ENCODE measurements around the gene C12orf42.
"Not testable (repeated sequence)": the region's sequence is repeated elsewhere in the genome, so short reads cannot be mapped to it uniquely, and the experiment has no call there.

The C12orf42 gene

GRCh38 chr12:103457471-103457870 is 38.3 kb downstream of the C12orf42 start:
- Histone ChIP-seq H3K27me3 (ENCODE audit: control insufficient read depth in 5 of 5, insufficient read depth in 4 of 5, low read length in 5 of 5) (no peaks in the 10 kb centered on the region), H3K9ac (ENCODE audit: low read length in 5 of 5) (no peak overlapping the region), H3K9me3 (ENCODE audit: control insufficient read depth in 5 of 5, low read length in 5 of 5) (peaks cover 0 to 2% (median 0%) of the 10 kb centered on the region in 5 donors), H3K4me3 (ENCODE audit: low read depth in 1 of 5, low read length in 5 of 5) (no peak overlapping the region), H3K4me1 (ENCODE audit: control insufficient read depth in 5 of 5, insufficient read depth in 5 of 5, low read length in 5 of 5) (no peaks in the 10 kb centered on the region), H3K27ac (ENCODE audit: low read depth, low read length) (no peak overlapping the region), H3K36me3 (ENCODE audit: control insufficient read depth in 5 of 5, insufficient read depth in 5 of 5, low read length in 5 of 5) (no peaks in the 10 kb centered on the region)

- H3K27ac ChIP-seq (ENCODE audit: low read depth, low read length), result no peak overlapping the region
- H3K9me3 ChIP-seq (ENCODE audit: control insufficient read depth in 5 of 5, low read length in 5 of 5), result peaks cover 0 to 6% (median 2%) of the 10 kb centered on the region in 5 donors
- H3K9ac ChIP-seq (ENCODE audit: low read length in 5 of 5), result no peak overlapping the region
- no peaks in the 10 kb centered on the region for H3K4me1 ChIP-seq (ENCODE audit: control insufficient read depth in 5 of 5, insufficient read depth in 5 of 5, low read length in 5 of 5)
- no peak overlapping the region for H3K4me3 ChIP-seq (ENCODE audit: low read depth in 1 of 5, low read length in 5 of 5)
- H3K36me3 ChIP-seq (ENCODE audit: control insufficient read depth in 5 of 5, insufficient read depth in 5 of 5, low read length in 5 of 5), result no peaks in the 10 kb centered on the region
- H3K27me3 ChIP-seq (ENCODE audit: control insufficient read depth in 5 of 5, insufficient read depth in 4 of 5, low read length in 5 of 5), result no peaks in the 10 kb centered on the region
These were observed 39.8 kb downstream of the C12orf42 start for GRCh38 chr12:103456006-103456405.

- H3K4me1 ChIP-seq (ENCODE audit: control insufficient read depth in 5 of 5, insufficient read depth in 5 of 5, low read length in 5 of 5), result no peaks in the 10 kb centered on the region
- H3K27ac ChIP-seq (ENCODE audit: low read depth, low read length), result no peak overlapping the region
- no peaks in the 10 kb centered on the region for H3K36me3 ChIP-seq (ENCODE audit: control insufficient read depth in 5 of 5, insufficient read depth in 5 of 5, low read length in 5 of 5)
These were observed 40.6 kb downstream of the C12orf42 start for GRCh38 chr12:103455020-103455763.

GRCh38 chr12:103444983-103445382 is 50.8 kb downstream of the C12orf42 start:
- no peak overlapping the region for H3K27ac ChIP-seq (ENCODE audit: low read depth, low read length)
- no peaks in the 10 kb centered on the region for H3K36me3 ChIP-seq (ENCODE audit: control insufficient read depth in 5 of 5, insufficient read depth in 5 of 5, low read length in 5 of 5)
- no peaks in the 10 kb centered on the region for H3K9me3 ChIP-seq (ENCODE audit: control insufficient read depth in 5 of 5, low read length in 5 of 5)
- H3K9ac ChIP-seq (ENCODE audit: low read length in 5 of 5), result no peak overlapping the region
- no peaks in the 10 kb centered on the region for H3K27me3 ChIP-seq (ENCODE audit: control insufficient read depth in 5 of 5, insufficient read depth in 4 of 5, low read length in 5 of 5)
- no peak overlapping the region for H3K4me3 ChIP-seq (ENCODE audit: low read depth in 1 of 5, low read length in 5 of 5)
- peaks cover 0 to 2% (median 0%) of the 10 kb centered on the region in 5 donors for H3K4me1 ChIP-seq (ENCODE audit: control insufficient read depth in 5 of 5, insufficient read depth in 5 of 5, low read length in 5 of 5)

More at GRCh38 chr12:103455020-103455763, 40.6 kb downstream of the C12orf42 start:
- no peak overlapping the region for H3K9ac ChIP-seq (ENCODE audit: low read length in 5 of 5)
- peaks cover 0 to 6% (median 2%) of the 10 kb centered on the region in 5 donors for H3K9me3 ChIP-seq (ENCODE audit: control insufficient read depth in 5 of 5, low read length in 5 of 5)
- no peaks in the 10 kb centered on the region for H3K27me3 ChIP-seq (ENCODE audit: control insufficient read depth in 5 of 5, insufficient read depth in 4 of 5, low read length in 5 of 5)
- H3K4me3 ChIP-seq (ENCODE audit: low read depth in 1 of 5, low read length in 5 of 5), result no peak overlapping the region

- no peaks in the 10 kb centered on the region for H3K36me3 ChIP-seq (ENCODE audit: control insufficient read depth in 5 of 5, insufficient read depth in 5 of 5, low read length in 5 of 5)
- H3K4me3 ChIP-seq (ENCODE audit: low read depth in 1 of 5, low read length in 5 of 5), result no peak overlapping the region
- H3K27ac ChIP-seq (ENCODE audit: low read depth, low read length), result no peak overlapping the region
- H3K9me3 ChIP-seq (ENCODE audit: control insufficient read depth in 5 of 5, low read length in 5 of 5), result no peaks in the 10 kb centered on the region
- no peak overlapping the region for H3K9ac ChIP-seq (ENCODE audit: low read length in 5 of 5)
- no peaks in the 10 kb centered on the region for H3K27me3 ChIP-seq (ENCODE audit: control insufficient read depth in 5 of 5, insufficient read depth in 4 of 5, low read length in 5 of 5)
- H3K4me1 ChIP-seq (ENCODE audit: control insufficient read depth in 5 of 5, insufficient read depth in 5 of 5, low read length in 5 of 5), result peaks cover 0 to 2% (median 0%) of the 10 kb centered on the region in 5 donors
These were observed 52.9 kb downstream of the C12orf42 start for GRCh38 chr12:103442822-103443221.

GRCh38 chr12:103442182-103442555 is 53.6 kb downstream of the C12orf42 start:
- H3K27ac ChIP-seq (ENCODE audit: low read depth, low read length), result no peak overlapping the region

GRCh38 chr12:103441437-103442181 is 54.2 kb downstream of the C12orf42 start:
- no peak overlapping the region for H3K27ac ChIP-seq (ENCODE audit: low read depth, low read length)
- H3K4me3 ChIP-seq (ENCODE audit: low read depth in 1 of 5, low read length in 5 of 5), result no peak overlapping the region

More at GRCh38 chr12:103442182-103442555, 53.6 kb downstream of the C12orf42 start:
- Histone ChIP-seq H3K9me3 (ENCODE audit: control insufficient read depth in 5 of 5, low read length in 5 of 5) (no peaks in the 10 kb centered on the region), H3K36me3 (ENCODE audit: control insufficient read depth in 5 of 5, insufficient read depth in 5 of 5, low read length in 5 of 5) (no peaks in the 10 kb centered on the region), H3K4me1 (ENCODE audit: control insufficient read depth in 5 of 5, insufficient read depth in 5 of 5, low read length in 5 of 5) (peaks cover 0 to 2% (median 0%) of the 10 kb centered on the region in 5 donors), H3K27me3 (ENCODE audit: control insufficient read depth in 5 of 5, insufficient read depth in 4 of 5, low read length in 5 of 5) (no peaks in the 10 kb centered on the region), H3K9ac (ENCODE audit: low read length in 5 of 5) (no peak overlapping the region), H3K4me3 (ENCODE audit: low read depth in 1 of 5, low read length in 5 of 5) (no peak overlapping the region)

GRCh38 chr12:103434165-103435105 is 61.3 kb downstream of the C12orf42 start:
- H3K27me3 ChIP-seq (ENCODE audit: control insufficient read depth in 5 of 5, insufficient read depth in 4 of 5, low read length in 5 of 5); H3K36me3 ChIP-seq (ENCODE audit: control insufficient read depth in 5 of 5, insufficient read depth in 5 of 5, low read length in 5 of 5); H3K4me1 ChIP-seq (ENCODE audit: control insufficient read depth in 5 of 5, insufficient read depth in 5 of 5, low read length in 5 of 5); H3K4me3 ChIP-seq (ENCODE audit: low read depth in 1 of 5, low read length in 5 of 5); H3K27ac ChIP-seq (ENCODE audit: low read depth, low read length); H3K9ac ChIP-seq (ENCODE audit: low read length in 5 of 5): not testable (repeated sequence)
- peaks cover 0 to 14% (median 6%) of the 10 kb centered on the region in 5 donors for H3K9me3 ChIP-seq (ENCODE audit: control insufficient read depth in 5 of 5, low read length in 5 of 5)

More at GRCh38 chr12:103441437-103442181, 54.2 kb downstream of the C12orf42 start:
- Histone ChIP-seq H3K9ac (ENCODE audit: low read length in 5 of 5) (no peak overlapping the region), H3K4me1 (ENCODE audit: control insufficient read depth in 5 of 5, insufficient read depth in 5 of 5, low read length in 5 of 5) (peaks cover 0 to 2% (median 0%) of the 10 kb centered on the region in 5 donors), H3K9me3 (ENCODE audit: control insufficient read depth in 5 of 5, low read length in 5 of 5) (no peaks in the 10 kb centered on the region), H3K36me3 (ENCODE audit: control insufficient read depth in 5 of 5, insufficient read depth in 5 of 5, low read length in 5 of 5) (no peaks in the 10 kb centered on the region), H3K27me3 (ENCODE audit: control insufficient read depth in 5 of 5, insufficient read depth in 4 of 5, low read length in 5 of 5) (no peaks in the 10 kb centered on the region)

- H3K9me3 ChIP-seq (ENCODE audit: control insufficient read depth in 5 of 5, low read length in 5 of 5), result peaks cover 0 to 14% (median 6%) of the 10 kb centered on the region in 5 donors
- H3K4me1 ChIP-seq (ENCODE audit: control insufficient read depth in 5 of 5, insufficient read depth in 5 of 5, low read length in 5 of 5), result no peaks in the 10 kb centered on the region
These were observed 63.8 kb downstream of the C12orf42 start for GRCh38 chr12:103431950-103432349.

More at GRCh38 chr12:103431950-103432349, 63.8 kb downstream of the C12orf42 start:
- no peak overlapping the region for H3K27ac ChIP-seq (ENCODE audit: low read depth, low read length)
- no peaks in the 10 kb centered on the region for H3K36me3 ChIP-seq (ENCODE audit: control insufficient read depth in 5 of 5, insufficient read depth in 5 of 5, low read length in 5 of 5)
- H3K4me3 ChIP-seq (ENCODE audit: low read depth in 1 of 5, low read length in 5 of 5), result no peak overlapping the region
- no peaks in the 10 kb centered on the region for H3K27me3 ChIP-seq (ENCODE audit: control insufficient read depth in 5 of 5, insufficient read depth in 4 of 5, low read length in 5 of 5)
- no peak overlapping the region for H3K9ac ChIP-seq (ENCODE audit: low read length in 5 of 5)
